ENCODE measurements around the gene GNPTG.
"Not testable (repeated sequence)": the region's sequence is repeated elsewhere in the genome, so short reads cannot be mapped to it uniquely, and the experiment has no call there.

GNPTG gene

GRCh38 chr16:1319041-1319440, 32.7 kb upstream of the GNPTG start:
- no peak for DNase-seq (ENCODE audit: low read depth)

- DNase-seq (ENCODE audit: low read depth), result no peak
These were observed 31.6 kb upstream of the GNPTG start for GRCh38 chr16:1320097-1320496.

- no peak for DNase-seq (ENCODE audit: low read depth)
These were observed 31.0 kb upstream of the GNPTG start for GRCh38 chr16:1320658-1321240.

- no peak for DNase-seq (ENCODE audit: low read depth)
These were observed 29.3 kb upstream of the GNPTG start for GRCh38 chr16:1322407-1322806.

GRCh38 chr16:1323296-1324239, 28.2 kb upstream of the GNPTG start:
- no peak for DNase-seq (ENCODE audit: low read depth)

GRCh38 chr16:1324286-1324826, 27.4 kb upstream of the GNPTG start:
- no peak for DNase-seq (ENCODE audit: low read depth)

- DNase-seq (ENCODE audit: low read depth), result no peak
These were observed 26.5 kb upstream of the GNPTG start for GRCh38 chr16:1325261-1325660.

GRCh38 chr16:1325673-1326371, 25.9 kb upstream of the GNPTG start:
- DNase-seq (ENCODE audit: low read depth), result no peak

GRCh38 chr16:1326391-1326790, 25.3 kb upstream of the GNPTG start:
- no peak for DNase-seq (ENCODE audit: low read depth)

GRCh38 chr16:1326946-1327618, 24.6 kb upstream of the GNPTG start:
- no peak for DNase-seq (ENCODE audit: low read depth)

GRCh38 chr16:1327619-1327947, 24.1 kb upstream of the GNPTG start:
- DNase-seq (ENCODE audit: low read depth), result no peak

GRCh38 chr16:1328136-1328535, 23.6 kb upstream of the GNPTG start:
- DNase-seq (ENCODE audit: low read depth), result not testable (repeated sequence)

- not testable (repeated sequence) for DNase-seq (ENCODE audit: low read depth)
These were observed 22.8 kb upstream of the GNPTG start for GRCh38 chr16:1328961-1329360.

GRCh38 chr16:1330260-1330914, 21.3 kb upstream of the GNPTG start:
- DNase-seq (ENCODE audit: low read depth), result no peak

GRCh38 chr16:1330931-1331711, 20.6 kb upstream of the GNPTG start:
- no peak for DNase-seq (ENCODE audit: low read depth)

GRCh38 chr16:1331712-1332617, 19.8 kb upstream of the GNPTG start:
- peak; percentile 50 for DNase-seq (ENCODE audit: low read depth)

GRCh38 chr16:1332618-1333148, 19.0 kb upstream of the GNPTG start:
- DNase-seq (ENCODE audit: low read depth), result no peak

GRCh38 chr16:1333149-1333812, 18.4 kb upstream of the GNPTG start, which contains the start of gene BAIAP3:
Gene BAIAP3, plus strand, starts transcription at chr16:1333645. Its CDS starts 4,905 bp downstream, at chr16:1338550.
- no peak for DNase-seq (ENCODE audit: low read depth)

Measured in fibroblast of gingiva (primary cell).